GM12878 (cell line): Measurements from ENCODE around the gene LRRC37A3. TPM values are rescaled to one million over a fixed set of nuclear protein-coding genes. Genes with fewer than 3 reads are reported as not detected.
"Not testable (repeated sequence)": the region's sequence is repeated elsewhere in the genome, so short reads cannot be mapped to it uniquely, and the experiment has no call there.

Source experiments
- ATAC-seq: fragments of 200-7000 bp; cut with Tn5 transposase; 3 replicates; pipeline ENCODE4 v1.9.1; 2020; ENCODE audit warnings: mild to moderate bottlenecking, moderate library complexity
- BruUV-seq: library from RNA; stranded (reverse); fragments of 400-500 nt; replicated peaks from 2 replicates; lab custom pipeline; 2021; lab: Mats Ljungman, UMichigan
- CTCF ChIA-PET: fragments of 300-600 bp; sonication (Branson Sonifier 250); formaldehyde crosslinking; extraction: SDS; loops from one replicate; lab custom pipeline; 2021; ENCODE audit warnings: inconsistent platforms; lab: Yijun Ruan, JAX
- POLR2A ChIA-PET: fragments of 350-600 bp; formaldehyde crosslinking; extraction: SDS; loops from one replicate; lab custom pipeline; 2021; ENCODE audit warnings: inconsistent platforms; lab: Charles Lee
- RAD21 ChIA-PET: fragments of 300-600 bp; sonication (Branson Sonifier 250); formaldehyde crosslinking; loops from one replicate; lab custom pipeline; 2023; ENCODE audit warnings: antibody characterized with exemption; ENCODE audit not compliant: unreplicated experiment; lab: Charles Lee
- SMC1A ChIA-PET: fragments of 300-600 bp; sonication (Branson Sonifier 250); formaldehyde crosslinking; loops from one replicate; lab custom pipeline; 2023; ENCODE audit not compliant: unreplicated experiment, uncharacterized antibody; lab: Charles Lee
- DNase-seq: peaks from one replicate; pipeline ENCODE4 v3.0.0-alpha.2; 2011; ENCODE audit warnings: low read depth, low spot score
- FAIRE-seq: peaks from 3 replicates; lab custom pipeline; 2011; peaks lifted over from hg19 to GRCh38; lab: Jason Lieb, UNC
- H2AFZ ChIP-seq: 2 replicates; pipeline ENCODE4 v1.6.0; 2011; ENCODE audit warnings: low read depth, low read length, control low read depth; ENCODE audit not compliant: control insufficient read depth
- H3K27ac ChIP-seq: 2 replicates; pipeline ENCODE4 v1.5.1; 2011; ENCODE audit warnings: control low read depth; ENCODE audit not compliant: control insufficient read depth, insufficient read depth
- H3K27me3 ChIP-seq, 2 experiments: replicated peaks in 1 of 2; 2 replicates each; pipeline versions ENCODE4 v1.6.0 to v1.6.1; 2011; ENCODE audit warnings: low read length in 1 of 2; ENCODE audit not compliant: control insufficient read depth in 2 of 2, insufficient read depth in 2 of 2
- H3K36me3 ChIP-seq, 2 experiments: 2 replicates each; pipeline ENCODE4 v1.5.1; 2011; ENCODE audit warnings: low read length in 1 of 2; ENCODE audit not compliant: control insufficient read depth in 2 of 2, insufficient read depth in 2 of 2
- H3K4me1 ChIP-seq: 2 replicates; pipeline ENCODE4 v1.6.1; 2011; ENCODE audit warnings: mild to moderate bottlenecking, low read length, moderate library complexity, mixed read lengths; ENCODE audit not compliant: control insufficient read depth, insufficient read depth
- H3K4me2 ChIP-seq: 2 replicates; pipeline ENCODE4 v1.6.0; 2011; ENCODE audit warnings: control low read depth; ENCODE audit not compliant: control insufficient read depth, insufficient read depth
- H3K4me3 ChIP-seq: fragments of 200-600 bp; sonication (generic); 2 replicates; pipeline ENCODE4 v1.5.1; 2016
- H3K79me2 ChIP-seq: 2 replicates; pipeline ENCODE4 v1.6.0; 2011; ENCODE audit warnings: low read length; ENCODE audit not compliant: control insufficient read depth, insufficient read depth
- H3K9ac ChIP-seq: 2 replicates; pipeline ENCODE4 v1.8.0; 2011; ENCODE audit warnings: low read length, control low read depth, mixed read lengths; ENCODE audit not compliant: control insufficient read depth, insufficient read depth
- H3K9me3 ChIP-seq: replicated peaks from 3 replicates; pipeline ENCODE4 v1.5.1; 2011; ENCODE audit warnings: mild to moderate bottlenecking, low read length; ENCODE audit not compliant: control insufficient read depth, insufficient read depth
- H4K20me1 ChIP-seq: 2 replicates; pipeline ENCODE4 v1.6.0; 2011; ENCODE audit not compliant: control insufficient read depth, insufficient read depth
- CREM ChIP-seq: IDR thresholded peaks from 2 replicates; pipeline ENCODE4 v1.6.1; 2014; ENCODE audit warnings: antibody characterized with exemption, low read depth
- DPF2 ChIP-seq: fragments of 450-650 bp; IDR thresholded peaks from 2 replicates; pipeline ENCODE4 v1.6.1; 2017; ENCODE audit warnings: mild to moderate bottlenecking
- EED ChIP-seq: sonication (generic); IDR thresholded peaks from 2 replicates; pipeline ENCODE4 v1.6.1; 2016; ENCODE audit warnings: antibody characterized with exemption, low read depth
- GABPA ChIP-seq: IDR thresholded peaks from 2 replicates; pipeline ENCODE4 v1.6.1; 2014; ENCODE audit warnings: antibody characterized with exemption, low read depth, mild to moderate bottlenecking, inconsistent platforms
- IKZF2 ChIP-seq, 2 experiments: fragments of 450-650 bp; IDR thresholded peaks; 2 replicates each; pipeline ENCODE4 v1.6.1; 2017; ENCODE audit warnings: mild to moderate bottlenecking in 2 of 2, moderate library complexity in 2 of 2
- MEF2B ChIP-seq: fragments of 450-650 bp; IDR thresholded peaks from 2 replicates; pipeline ENCODE4 v1.6.1; 2018; ENCODE audit warnings: mild to moderate bottlenecking, moderate library complexity; ENCODE audit not compliant: partially characterized antibody, poor library complexity, severe bottlenecking
- NR2F1 ChIP-seq: fragments of 450-650 bp; conservative IDR thresholded peaks from 2 replicates; pipeline ENCODE4 v1.6.1; 2017; ENCODE audit warnings: mild to moderate bottlenecking
- PAX5 ChIP-seq: IDR thresholded peaks from 2 replicates; pipeline ENCODE4 v1.6.1; 2011; ENCODE audit warnings: low read depth, low read length, borderline replicate concordance
- POLR2A ChIP-seq: IDR thresholded peaks from 2 replicates; pipeline ENCODE4 v1.6.1; 2011; ENCODE audit warnings: low read depth, mild to moderate bottlenecking, low read length
- RAD21 ChIP-seq: IDR thresholded peaks from 2 replicates; pipeline ENCODE4 v1.6.1; 2011; ENCODE audit warnings: mild to moderate bottlenecking, low read depth, low read length, moderate library complexity; ENCODE audit not compliant: insufficient read depth
- RELA ChIP-seq: fragments of 450-650 bp; IDR thresholded peaks from 2 replicates; pipeline ENCODE4 v1.8.0; 2014; ENCODE audit warnings: borderline replicate concordance; ENCODE audit not compliant: partially characterized antibody
- SMC3 ChIP-seq: IDR thresholded peaks from 2 replicates; pipeline ENCODE4 v1.6.1; 2011; ENCODE audit warnings: low read length, improper control_type of control experiment, borderline replicate concordance
- TCF12 ChIP-seq: IDR thresholded peaks from 2 replicates; pipeline ENCODE4 v1.6.1; 2011; ENCODE audit warnings: low read depth, mild to moderate bottlenecking, low read length
- TCF3 ChIP-seq: IDR thresholded peaks from 2 replicates; pipeline ENCODE4 v1.6.1; 2012; ENCODE audit warnings: low read depth, mild to moderate bottlenecking, low read length, borderline replicate concordance; ENCODE audit not compliant: insufficient read depth
- ZBED1 ChIP-seq: IDR thresholded peaks from 2 replicates; pipeline ENCODE4 v1.6.1; 2016; ENCODE audit warnings: borderline replicate concordance
- WGBS: methylation state at CpG from one replicate; pipeline ENCODE4 v1.1.6; 2016; ENCODE audit warnings: low lambda C conversion rate; ENCODE audit not compliant: insufficient replicate concordance, insufficient coverage; ENCODE audit errors: missing lambda C conversion rate; 5-methylcytosine and 5-hydroxymethylcytosine counted together
- in situ Hi-C: fragments of 300-500 bp; cut with MboI; formaldehyde crosslinking; loops from 9 replicates; pipeline ENCODE4 v1.14.3; 2018; ENCODE audit warnings: mixed read lengths
- intact Hi-C: fragments of 100-400 bp; cut with micrococcal nuclease; formaldehyde crosslinking; loops from one replicate; pipeline ENCODE4 v1.14.2; 2022; ENCODE audit not compliant: unreplicated experiment
- polyA plus RNA-seq, 11 experiments: library from polyadenylated mRNA; depleted of rRNA in 4 of 11; unstranded in 6 of 11; stranded (reverse) in 5 of 11; fragments of >200 nt; fragmentation: Nextera tagmentation in 4 of 11; fragmentation: Illumina TruSeq in 1 of 11; extraction: Ambion mirVana in 4 of 11; extraction: Trizol in 1 of 11; gene quantifications; 1 replicate in 1 of 11; 2 replicates in 10 of 11; pipeline versions ENCODE4 v1.2.1 to v1.2.3, GENCODE V29; 2011 to 2016; ENCODE audit warnings: inconsistent platforms in 2 of 11, missing spikeins in 2 of 11, low read depth in 1 of 11
- total RNA-seq, 4 experiments: library from RNA; depleted of rRNA in 3 of 4; stranded (reverse); fragments of >200 nt in 3 of 4; fragmentation: Illumina TruSeq in 1 of 4; extraction: Trizol in 1 of 4; gene quantifications; 2 replicates each; pipeline versions ENCODE4 v1.2.1 to v1.2.3, GENCODE V29; 2013 to 2021
- TF ChIP-seq, protein P1 (sequence below), 3 experiments: IDR thresholded peaks in 2 of 3; conservative IDR thresholded peaks in 1 of 3; 2 replicates each; pipeline ENCODE4 v1.5.1; 2011; ENCODE audit warnings: low read depth in 3 of 3, low read length in 3 of 3, mild to moderate bottlenecking in 3 of 3, control low read depth in 2 of 3, moderate library complexity in 2 of 3, inconsistent platforms in 1 of 3, mixed read lengths in 1 of 3; ENCODE audit not compliant: control insufficient read depth in 2 of 3, insufficient read depth in 1 of 3; ENCODE audit errors: extremely low read depth in 1 of 3
- TF ChIP-seq, protein P2 (sequence below): IDR thresholded peaks from 2 replicates; pipeline ENCODE4 v1.6.1; 2012; ENCODE audit warnings: low read length, inconsistent platforms
- TF ChIP-seq, protein P3 (sequence below): fragments of 450-650 bp; IDR thresholded peaks from 2 replicates; pipeline ENCODE4 v1.6.1; 2014; ENCODE audit warnings: mild to moderate bottlenecking
- TF ChIP-seq, protein P4 (sequence below): IDR thresholded peaks from 2 replicates; pipeline ENCODE4 v1.6.1; 2012; ENCODE audit warnings: low read depth, low read length, improper control_type of control experiment

The LRRC37A3 gene
- total and polyA plus RNA-seq, 10 of the 15 experiments (the other 5 are each of a cell fraction or from before 2014, with no cell fraction given): 0.18 to 10.0 (median 2.7) TPM

DNA sequence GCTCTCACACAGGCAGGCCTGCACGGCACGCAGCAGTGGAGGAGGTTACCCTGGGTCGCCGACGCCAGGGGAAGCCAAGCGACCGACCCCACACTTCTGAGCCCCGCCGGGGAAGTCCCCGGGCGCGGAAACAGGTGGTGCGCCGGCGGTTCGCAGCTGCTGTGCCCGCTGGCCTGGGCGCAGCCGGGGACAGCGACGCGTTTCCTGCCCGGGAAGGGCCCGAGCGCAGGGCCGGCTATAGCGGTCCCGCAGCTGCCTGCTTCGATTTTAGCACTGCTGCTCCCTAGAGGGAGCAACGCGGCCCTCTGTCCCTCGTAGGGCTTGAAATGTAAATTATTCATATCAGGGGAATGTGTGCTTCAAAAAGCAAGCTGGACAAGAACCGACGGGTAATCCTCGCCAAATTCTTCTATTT, 46.6 kb upstream of the LRRC37A3 start:
- H4K20me1 ChIP-seq, H3K79me2 ChIP-seq, H3K4me3 ChIP-seq, H3K9me3 ChIP-seq, FAIRE-seq, H3K27me3 ChIP-seq, H3K36me3 ChIP-seq, BruUV-seq: not testable (repeated sequence)
- Histone ChIP-seq H3K4me2 (peak overlapping the region; percentile 67), H3K9ac (peak overlapping the region; percentile 36; the same call in 1 of the 2 replicates), H2AFZ (peak overlapping the region; percentile 78), H3K4me1 (peaks cover 31% of the 10 kb centered on the region), H3K27ac (peak overlapping the region; percentile 57)
- under 1% methylated on average over 33 of the region's 35 CpGs for WGBS
- intact Hi-C loops (loop anchor here (2.0 kb wide), 1 partner anchor 43 kb away; no protein-coding TSS in a partner anchor), in situ Hi-C loops (loop anchor here (25.0 kb wide), 1 partner anchor 596 kb away; the partner anchor contains the start of gene AXIN2)
- ChIA-PET POLR2A (interaction anchor here (1.2 to 1.3 kb wide), 2 partner anchors 75 to 76 kb away, joined by 3 to 4 read pairs; no protein-coding TSS in a partner anchor), RAD21 (interaction anchor here (0.6 to 3.3 kb wide), 5 partner anchors 9 to 231 kb away, joined by 3 to 16 read pairs (median 3); no protein-coding TSS in a partner anchor), SMC1A (interaction anchor here (0.7 to 9.1 kb wide), 6 partner anchors 9 to 135 kb away, joined by 3 to 60 read pairs (median 6); partner anchors contain the start of gene GNA13), CTCF (interaction anchor here (0.6 to 4.9 kb wide), 11 partner anchors 9 to 232 kb away, joined by 3 to 33 read pairs (median 4); no protein-coding TSS in a partner anchor)
- DNase-seq (peak; percentile 55), ATAC-seq (peak; percentile 92)
- TF ChIP-seq ZBED1 (0 out of 2 replicates have a peak, but pooled peaks have one; percentile 44), NR2F1 (peak; percentile 68), MEF2B (peak; percentile 50), GABPA (peak; percentile 35; the same call in 1 of the 2 replicates), IKZF2 (IDR thresholded peaks at IDR 0.05) (peak; percentile 45 to 63; a peak in 2 of 4 replicates), PAX5 (peak; percentile 63; the same call in 1 of the 2 replicates), TCF12 (peak; percentile 97), TCF3 (peak; percentile 99), SMC3 (peak; percentile 6; the same call in 1 of the 2 replicates), RAD21 (0 out of 2 replicates have a peak, but pooled peaks have one; percentile 3), DPF2 (0 out of 2 replicates have a peak, but pooled peaks have one; percentile 43), POLR2A (peak; percentile 31; the same call in 1 of the 2 replicates), EED (peak; percentile 57; the same call in 1 of the 2 replicates), CREM (peak; percentile 63), RELA (peak; percentile 76)
- TF ChIP-seq, protein P1, sequence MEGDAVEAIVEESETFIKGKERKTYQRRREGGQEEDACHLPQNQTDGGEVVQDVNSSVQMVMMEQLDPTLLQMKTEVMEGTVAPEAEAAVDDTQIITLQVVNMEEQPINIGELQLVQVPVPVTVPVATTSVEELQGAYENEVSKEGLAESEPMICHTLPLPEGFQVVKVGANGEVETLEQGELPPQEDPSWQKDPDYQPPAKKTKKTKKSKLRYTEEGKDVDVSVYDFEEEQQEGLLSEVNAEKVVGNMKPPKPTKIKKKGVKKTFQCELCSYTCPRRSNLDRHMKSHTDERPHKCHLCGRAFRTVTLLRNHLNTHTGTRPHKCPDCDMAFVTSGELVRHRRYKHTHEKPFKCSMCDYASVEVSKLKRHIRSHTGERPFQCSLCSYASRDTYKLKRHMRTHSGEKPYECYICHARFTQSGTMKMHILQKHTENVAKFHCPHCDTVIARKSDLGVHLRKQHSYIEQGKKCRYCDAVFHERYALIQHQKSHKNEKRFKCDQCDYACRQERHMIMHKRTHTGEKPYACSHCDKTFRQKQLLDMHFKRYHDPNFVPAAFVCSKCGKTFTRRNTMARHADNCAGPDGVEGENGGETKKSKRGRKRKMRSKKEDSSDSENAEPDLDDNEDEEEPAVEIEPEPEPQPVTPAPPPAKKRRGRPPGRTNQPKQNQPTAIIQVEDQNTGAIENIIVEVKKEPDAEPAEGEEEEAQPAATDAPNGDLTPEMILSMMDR (IDR thresholded peaks at IDR 0.05 in 2 of 3, conservative IDR thresholded peaks at IDR 0.05 in 1 of 3; ENCODE audit: control insufficient read depth in 2 of 3, extremely low read depth in 1 of 3, insufficient read depth in 1 of 3, low read depth in 3 of 3, low read length in 3 of 3): peak in 1 of 3 experiments; percentile 6; a peak in 1 of 6 replicates
- TF ChIP-seq, protein P2, sequence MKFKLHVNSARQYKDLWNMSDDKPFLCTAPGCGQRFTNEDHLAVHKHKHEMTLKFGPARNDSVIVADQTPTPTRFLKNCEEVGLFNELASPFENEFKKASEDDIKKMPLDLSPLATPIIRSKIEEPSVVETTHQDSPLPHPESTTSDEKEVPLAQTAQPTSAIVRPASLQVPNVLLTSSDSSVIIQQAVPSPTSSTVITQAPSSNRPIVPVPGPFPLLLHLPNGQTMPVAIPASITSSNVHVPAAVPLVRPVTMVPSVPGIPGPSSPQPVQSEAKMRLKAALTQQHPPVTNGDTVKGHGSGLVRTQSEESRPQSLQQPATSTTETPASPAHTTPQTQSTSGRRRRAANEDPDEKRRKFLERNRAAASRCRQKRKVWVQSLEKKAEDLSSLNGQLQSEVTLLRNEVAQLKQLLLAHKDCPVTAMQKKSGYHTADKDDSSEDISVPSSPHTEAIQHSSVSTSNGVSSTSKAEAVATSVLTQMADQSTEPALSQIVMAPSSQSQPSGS: 0 out of 2 replicates have a peak, but pooled peaks have one; percentile 29
- TF ChIP-seq, protein P3, sequence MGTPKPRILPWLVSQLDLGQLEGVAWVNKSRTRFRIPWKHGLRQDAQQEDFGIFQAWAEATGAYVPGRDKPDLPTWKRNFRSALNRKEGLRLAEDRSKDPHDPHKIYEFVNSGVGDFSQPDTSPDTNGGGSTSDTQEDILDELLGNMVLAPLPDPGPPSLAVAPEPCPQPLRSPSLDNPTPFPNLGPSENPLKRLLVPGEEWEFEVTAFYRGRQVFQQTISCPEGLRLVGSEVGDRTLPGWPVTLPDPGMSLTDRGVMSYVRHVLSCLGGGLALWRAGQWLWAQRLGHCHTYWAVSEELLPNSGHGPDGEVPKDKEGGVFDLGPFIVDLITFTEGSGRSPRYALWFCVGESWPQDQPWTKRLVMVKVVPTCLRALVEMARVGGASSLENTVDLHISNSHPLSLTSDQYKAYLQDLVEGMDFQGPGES: 0 out of 2 replicates have a peak, but pooled peaks have one; percentile 15
- TF ChIP-seq, protein P4, sequence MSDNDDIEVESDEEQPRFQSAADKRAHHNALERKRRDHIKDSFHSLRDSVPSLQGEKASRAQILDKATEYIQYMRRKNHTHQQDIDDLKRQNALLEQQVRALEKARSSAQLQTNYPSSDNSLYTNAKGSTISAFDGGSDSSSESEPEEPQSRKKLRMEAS: peak; percentile 56; the same call in 1 of the 2 replicates
